H9 (cell line): ENCODE data around the gene AVL9. TPM values are rescaled to one million over a fixed set of nuclear protein-coding genes. Genes with fewer than 3 reads are reported as not detected.

ENCODE experiments used
- DNase-seq: peaks from one replicate; pipeline ENCODE4 v3.0.0-alpha.2; 2017
- H2AFZ ChIP-seq: one replicate; pipeline ENCODE4 v1.6.1; 2013; ENCODE audit warnings: mild to moderate bottlenecking, low read length, control low read depth, moderate library complexity
- H2AK5ac ChIP-seq: 2 replicates; pipeline ENCODE4 v1.6.1; 2013; ENCODE audit warnings: low read length, control low read depth, mixed read lengths; ENCODE audit not compliant: insufficient read length
- H2BK120ac ChIP-seq: one replicate; pipeline ENCODE4 v1.6.1; 2013; ENCODE audit warnings: low read depth, mild to moderate bottlenecking, low read length, control low read depth, inconsistent platforms; ENCODE audit not compliant: poor library complexity, severe bottlenecking
- H2BK12ac ChIP-seq: 2 replicates; pipeline ENCODE4 v1.6.1; 2013; ENCODE audit warnings: low read length, control low read depth, mixed read lengths, low read depth; ENCODE audit not compliant: insufficient read length
- H2BK15ac ChIP-seq: 2 replicates; pipeline ENCODE4 v1.6.1; 2013; ENCODE audit warnings: low read depth, low read length, control low read depth
- H2BK20ac ChIP-seq: one replicate; pipeline ENCODE4 v1.6.1; 2013; ENCODE audit warnings: low read depth, mild to moderate bottlenecking, low read length, control low read depth, inconsistent platforms; ENCODE audit not compliant: poor library complexity, severe bottlenecking
- H2BK5ac ChIP-seq: 2 replicates; pipeline ENCODE4 v1.6.1; 2013; ENCODE audit warnings: low read length, control low read depth, mixed read lengths; ENCODE audit not compliant: insufficient read length
- H3K14ac ChIP-seq: 2 replicates; pipeline ENCODE4 v1.6.1; 2013; ENCODE audit warnings: low read length, control low read depth; ENCODE audit not compliant: insufficient read depth
- H3K18ac ChIP-seq: 2 replicates; pipeline ENCODE4 v1.6.1; 2013; ENCODE audit warnings: low read depth, mild to moderate bottlenecking, mixed read lengths, low read length, control low read depth; ENCODE audit not compliant: insufficient read length
- H3K23ac ChIP-seq: 2 replicates; pipeline ENCODE4 v1.6.1; 2013; ENCODE audit warnings: low read length, control low read depth, mixed read lengths, low read depth; ENCODE audit not compliant: insufficient read length
- H3K23me2 ChIP-seq: 2 replicates; pipeline ENCODE4 v1.6.1; 2013; ENCODE audit warnings: low read depth, mild to moderate bottlenecking, mixed read lengths, low read length, control low read depth; ENCODE audit not compliant: insufficient read length, poor library complexity, severe bottlenecking
- H3K27ac ChIP-seq: 2 replicates; pipeline ENCODE4 v1.5.1; 2013; ENCODE audit warnings: low read length, control low read depth, mixed read lengths, low read depth; ENCODE audit not compliant: insufficient read length
- H3K27me3 ChIP-seq: 2 replicates; pipeline ENCODE4 v1.6.1; 2013; ENCODE audit warnings: low read length, control low read depth, inconsistent platforms; ENCODE audit not compliant: insufficient read depth
- H3K4ac ChIP-seq: 2 replicates; pipeline ENCODE4 v1.6.1; 2013; ENCODE audit warnings: low read depth, mild to moderate bottlenecking, control low read depth, inconsistent platforms, low read length, moderate library complexity
- H3K4me1 ChIP-seq: 2 replicates; pipeline ENCODE4 v1.6.1; 2013; ENCODE audit warnings: low read length, control low read depth, inconsistent platforms; ENCODE audit not compliant: insufficient read depth
- H3K4me2 ChIP-seq: 2 replicates; pipeline ENCODE4 v1.6.1; 2013; ENCODE audit warnings: low read length, control low read depth, mixed read lengths; ENCODE audit not compliant: insufficient read length, insufficient read depth
- H3K56ac ChIP-seq: 2 replicates; pipeline ENCODE4 v1.6.1; 2013; ENCODE audit warnings: low read depth, mild to moderate bottlenecking, mixed read lengths, low read length, control low read depth; ENCODE audit not compliant: insufficient read length
- H3K79me1 ChIP-seq: 2 replicates; pipeline ENCODE4 v1.6.1; 2013; ENCODE audit warnings: low read depth, mild to moderate bottlenecking, moderate library complexity, low read length, control low read depth, inconsistent platforms; ENCODE audit not compliant: insufficient read depth, poor library complexity, severe bottlenecking
- H3K79me2 ChIP-seq: 2 replicates; pipeline ENCODE4 v1.6.1; 2013; ENCODE audit warnings: low read length, control low read depth, inconsistent platforms; ENCODE audit not compliant: insufficient read depth
- H3K9ac ChIP-seq: 2 replicates; pipeline ENCODE4 v1.6.1; 2013; ENCODE audit warnings: low read length, control low read depth, mixed read lengths; ENCODE audit not compliant: insufficient read length; ENCODE audit errors: extremely low read depth
- H3K9me3 ChIP-seq: one replicate; pipeline ENCODE4 v1.6.1; 2013; ENCODE audit warnings: low read depth, low read length, inconsistent platforms; ENCODE audit not compliant: control insufficient read depth
- H3T11ph ChIP-seq: one replicate; pipeline ENCODE4 v1.6.1; 2013; ENCODE audit warnings: mild to moderate bottlenecking, low read length, control low read depth, inconsistent platforms
- H4K20me1 ChIP-seq: one replicate; pipeline ENCODE4 v1.6.1; 2013; ENCODE audit not compliant: control insufficient read depth, insufficient read length, insufficient read depth
- H4K5ac ChIP-seq: 2 replicates; pipeline ENCODE4 v1.6.1; 2013; ENCODE audit warnings: low read depth, mild to moderate bottlenecking, mixed read lengths, low read length, control low read depth; ENCODE audit not compliant: insufficient read length
- H4K8ac ChIP-seq: replicated peaks from 2 replicates; pipeline ENCODE4 v1.6.1; 2013; ENCODE audit warnings: low read length, control low read depth, mixed read lengths, low read depth; ENCODE audit not compliant: insufficient read length
- H4K91ac ChIP-seq: 2 replicates; pipeline ENCODE4 v1.6.1; 2013; ENCODE audit warnings: low read depth, mild to moderate bottlenecking, moderate library complexity, mixed read lengths, low read length, control low read depth; ENCODE audit not compliant: insufficient read length
- H3K27ac Mint-ChIP-seq, 3 experiments: 2 replicates in 2 of 3; 3 replicates in 1 of 3; pipeline ENCODE4 v1.8.0; 2020 to 2021; ENCODE audit warnings: mixed read lengths in 3 of 3, mild to moderate bottlenecking in 1 of 3, moderate library complexity in 1 of 3
- H3K27me3 Mint-ChIP-seq: 2 replicates; pipeline ENCODE4 v1.8.0; 2021; ENCODE audit warnings: low read depth, mild to moderate bottlenecking, moderate library complexity, mixed read lengths
- H3K36me3 Mint-ChIP-seq, 3 experiments: 2 replicates in 2 of 3; 3 replicates in 1 of 3; pipeline ENCODE4 v1.8.0; 2020 to 2021; ENCODE audit warnings: low read depth in 3 of 3, mixed read lengths in 3 of 3; ENCODE audit not compliant: insufficient read depth in 1 of 3
- H3K4me1 Mint-ChIP-seq, 2 experiments: 2 replicates each; pipeline ENCODE4 v1.8.0; 2020; ENCODE audit warnings: mixed read lengths in 2 of 2
- H3K4me3 Mint-ChIP-seq, 2 experiments: 2 replicates in 1 of 2; 3 replicates in 1 of 2; pipeline ENCODE4 v1.8.0; 2020 to 2021; ENCODE audit warnings: mild to moderate bottlenecking in 2 of 2, mixed read lengths in 2 of 2, moderate library complexity in 1 of 2
- H3K9me3 Mint-ChIP-seq, 2 experiments: 2 replicates in 1 of 2; 3 replicates in 1 of 2; pipeline ENCODE4 v1.8.0; 2020; ENCODE audit warnings: mild to moderate bottlenecking in 2 of 2, mixed read lengths in 2 of 2, moderate library complexity in 1 of 2
- CTCF ChIP-seq: fragments of 200-600 bp; sonication (generic); conservative IDR thresholded peaks from 3 replicates; pipeline ENCODE4 v1.8.0; 2021; ENCODE audit warnings: antibody characterized with exemption, mild to moderate bottlenecking
- WGBS: extraction: QIAGEN DNeasy Blood & Tissue Kit; methylation state at CpG from one replicate; pipeline ENCODE4 v1.1.7; 2013; ENCODE audit warnings: missing lambda C conversion rate, low lambda C conversion rate, mixed read lengths; ENCODE audit not compliant: insufficient read length; ENCODE audit errors: extremely low coverage; 5-methylcytosine and 5-hydroxymethylcytosine counted together
- total RNA-seq: library from RNA; stranded (reverse); gene quantifications from 2 replicates; pipeline ENCODE4 v1.2.1, GENCODE V29; 2021

Gene AVL9
- total RNA-seq, 1 experiment from 2014 or later, result 38.7 TPM

- Histone ChIP-seq H3K4ac (no peak overlapping the region), H3K9me3 (no peaks in the 10 kb centered on the region), H3K79me2 (no peaks in the 10 kb centered on the region), H2AK5ac (no peak overlapping the region), H3T11ph (no peak overlapping the region), H2BK12ac (no peak overlapping the region), H3K4me1 (no peaks in the 10 kb centered on the region), H3K79me1 (no peaks in the 10 kb centered on the region), H2BK120ac (no peak overlapping the region), H2BK20ac (no peak overlapping the region), H3K9ac (no peak overlapping the region), H3K27me3 (no peaks in the 10 kb centered on the region), H3K4me2 (no peak overlapping the region), H3K18ac (no peak overlapping the region), H3K23me2 (no peaks in the 10 kb centered on the region), H3K23ac (no peak overlapping the region), H4K8ac (no peak overlapping the region), H4K91ac (no peak overlapping the region), H2AFZ (no peak overlapping the region), H2BK15ac (no peak overlapping the region), H4K20me1 (no peaks in the 10 kb centered on the region), H3K56ac (no peak overlapping the region), H4K5ac (no peak overlapping the region), H3K27ac (no peak overlapping the region), H3K14ac (no peak overlapping the region), H2BK5ac (no peak overlapping the region)
- H3K36me3 Mint-ChIP-seq, result 0 out of 7 replicates have a peak, but pooled peaks cover 0 to 1% (median 0%) of the 10 kb centered on the region in 3 experiments
- TF ChIP-seq CTCF, result no peak
- no peak overlapping the region for H3K4me3 Mint-ChIP-seq
- no peaks in the 10 kb centered on the region for H3K27me3 Mint-ChIP-seq
- no peaks in the 10 kb centered on the region for H3K4me1 Mint-ChIP-seq
- no peak overlapping the region for H3K27ac Mint-ChIP-seq
- no CpG with 5 or more reads among the region's 1 CpG for WGBS
- no peak for DNase-seq
- H3K9me3 Mint-ChIP-seq, result peaks cover 3% of the 10 kb centered on the region in 2 experiments
These were observed 21.3 kb upstream of the AVL9 start for GRCh38 chr7:32474008-32474407.
